ENCODE results near the gene HMCN1. TPM values are rescaled to one million over a fixed set of nuclear protein-coding genes. Genes with fewer than 3 reads are reported as not detected.

HMCN1 gene
- total and polyA plus RNA-seq, 11 donors, result 2.1 to 14.1 (median 5.6) TPM

DNA sequence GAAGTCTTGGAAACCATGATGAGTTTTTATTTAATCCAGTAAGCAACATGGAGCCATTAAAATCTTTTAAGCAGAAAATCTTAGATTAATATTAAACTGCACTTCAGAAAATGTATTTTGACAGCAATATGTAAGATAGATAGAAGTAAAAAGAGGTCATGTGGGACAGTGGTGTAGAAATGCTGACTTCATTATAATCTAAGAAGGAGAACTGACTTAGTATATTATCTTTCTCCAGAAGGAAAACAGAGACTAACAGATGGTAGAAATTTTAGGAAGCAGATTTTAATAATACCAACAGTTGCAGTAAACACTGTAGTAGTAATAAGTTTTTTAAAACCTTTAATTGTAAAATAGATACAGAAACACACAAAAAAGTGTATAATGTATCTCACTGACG lies 367.9 kb downstream of the HMCN1 start:
- DNase-seq, result no peak
- peak in 3 of 4 donors; percentile 26 to 60 (median 42) for ATAC-seq
- no peaks in the 10 kb centered on the region for H3K9me3 ChIP-seq
- H3K4me1 ChIP-seq, result peaks cover 0 to 20% (median 3%) of the 10 kb centered on the region in 12 donors
- intact Hi-C loops (cut with DNase I), result loop anchor here in 1 of 10 donors (5.0 kb wide), 1 partner anchor 200 kb away; no protein-coding TSS in a partner anchor
- WGBS, 4 donors, result 64 to 87% (median 83%) methylated on average over 1 of the region's 1 CpG
- no peak overlapping the region for H3K4me3 ChIP-seq
- TF ChIP-seq, protein P1, sequence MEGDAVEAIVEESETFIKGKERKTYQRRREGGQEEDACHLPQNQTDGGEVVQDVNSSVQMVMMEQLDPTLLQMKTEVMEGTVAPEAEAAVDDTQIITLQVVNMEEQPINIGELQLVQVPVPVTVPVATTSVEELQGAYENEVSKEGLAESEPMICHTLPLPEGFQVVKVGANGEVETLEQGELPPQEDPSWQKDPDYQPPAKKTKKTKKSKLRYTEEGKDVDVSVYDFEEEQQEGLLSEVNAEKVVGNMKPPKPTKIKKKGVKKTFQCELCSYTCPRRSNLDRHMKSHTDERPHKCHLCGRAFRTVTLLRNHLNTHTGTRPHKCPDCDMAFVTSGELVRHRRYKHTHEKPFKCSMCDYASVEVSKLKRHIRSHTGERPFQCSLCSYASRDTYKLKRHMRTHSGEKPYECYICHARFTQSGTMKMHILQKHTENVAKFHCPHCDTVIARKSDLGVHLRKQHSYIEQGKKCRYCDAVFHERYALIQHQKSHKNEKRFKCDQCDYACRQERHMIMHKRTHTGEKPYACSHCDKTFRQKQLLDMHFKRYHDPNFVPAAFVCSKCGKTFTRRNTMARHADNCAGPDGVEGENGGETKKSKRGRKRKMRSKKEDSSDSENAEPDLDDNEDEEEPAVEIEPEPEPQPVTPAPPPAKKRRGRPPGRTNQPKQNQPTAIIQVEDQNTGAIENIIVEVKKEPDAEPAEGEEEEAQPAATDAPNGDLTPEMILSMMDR (IDR thresholded peaks at IDR 0.05), result no peak
- no peak for TF ChIP-seq POLR2A (IDR thresholded peaks at IDR 0.05)
- H3K27me3 ChIP-seq, result no peaks in the 10 kb centered on the region
- peaks cover 0 to 7% (median 0%) of the 10 kb centered on the region in 9 donors for H3K36me3 ChIP-seq
- H3K27ac ChIP-seq, result peak overlapping the region in 9 of 12 donors; percentile 1 to 66 (median 50)

DNA sequence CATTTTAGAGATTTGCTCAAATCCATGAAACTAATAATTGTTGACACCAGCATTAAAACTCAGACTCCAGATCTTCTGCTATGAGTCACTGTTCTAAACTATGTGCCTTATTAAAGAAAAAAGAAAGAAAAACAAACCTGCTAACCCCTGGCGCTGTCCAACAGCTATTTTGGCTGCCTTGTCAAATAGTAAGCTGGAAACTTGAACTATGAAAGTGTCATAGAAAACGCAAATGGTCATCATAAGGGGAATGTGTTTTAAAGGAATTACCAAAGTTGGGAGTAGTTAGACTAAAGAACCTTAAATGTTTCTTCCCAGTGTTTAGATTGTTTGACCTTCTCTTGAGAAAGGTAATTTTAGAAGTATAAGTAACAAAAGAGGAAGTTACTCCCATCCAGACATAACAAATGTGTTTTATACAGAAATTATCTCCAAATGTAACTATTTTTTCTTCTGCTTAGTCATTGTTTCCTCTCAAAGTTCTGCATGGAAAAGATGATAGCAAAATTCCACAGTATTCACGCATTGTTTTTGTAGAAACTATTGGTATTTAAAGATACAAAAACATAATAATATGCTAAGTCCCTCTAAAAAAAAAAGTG lies 368.5 kb downstream of the HMCN1 start:
- peaks cover 0 to 20% (median 3%) of the 10 kb centered on the region in 12 donors for H3K4me1 ChIP-seq
- intact Hi-C loops (cut with DNase I), result loop anchor here in 1 of 10 donors (5.0 kb wide), 1 partner anchor 200 kb away; no protein-coding TSS in a partner anchor
- H3K9me3 ChIP-seq, result no peaks in the 10 kb centered on the region
- H3K27ac ChIP-seq, result peak overlapping the region in 11 of 12 donors; percentile 1 to 66 (median 26)
- DNase-seq (peak in 4 of 5 donors; percentile 21 to 30 (median 26)), ATAC-seq (peak in 3 of 4 donors; percentile 66 to 89 (median 87))
- H3K36me3 ChIP-seq, result peaks cover 0 to 11% (median 0%) of the 10 kb centered on the region in 9 donors
- no peaks in the 10 kb centered on the region for H3K27me3 ChIP-seq
- WGBS, 4 donors, result 32 to 45% (median 35%) methylated on average over 3 of the region's 3 CpGs
- H3K4me3 ChIP-seq, result no peak overlapping the region
- TF ChIP-seq POLR2A (IDR thresholded peaks at IDR 0.05), result no peak
- TF ChIP-seq, protein P1 (IDR thresholded peaks at IDR 0.05), result no peak

DNA sequence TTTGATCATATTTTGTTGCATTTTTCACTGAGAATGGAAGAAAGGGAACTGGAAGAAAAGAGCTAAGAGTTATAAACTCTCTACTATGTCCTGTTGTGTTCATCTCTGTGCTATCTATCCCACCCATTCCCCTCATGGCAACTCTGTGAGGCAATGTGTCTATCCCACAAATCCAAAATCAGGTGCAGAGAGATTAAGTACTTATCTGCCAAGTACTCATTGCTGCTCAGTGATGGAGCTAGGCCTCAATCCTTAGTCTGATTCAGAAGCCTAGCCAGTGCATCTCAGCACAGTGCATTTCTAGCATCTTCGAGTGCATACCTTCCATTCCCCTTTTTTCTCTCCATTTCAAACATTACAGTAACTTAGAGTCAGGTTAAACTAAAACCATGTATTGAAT lies 370.3 kb downstream of the HMCN1 start:
- DNase-seq (no peak), ATAC-seq (no peak)
- peaks cover 0 to 28% (median 4%) of the 10 kb centered on the region in 9 donors for H3K36me3 ChIP-seq
- TF ChIP-seq POLR2A (IDR thresholded peaks at IDR 0.05), result no peak
- TF ChIP-seq, protein P1 (IDR thresholded peaks at IDR 0.05), result no peak
- intact Hi-C loops (cut with DNase I), result loop anchor here in 1 of 10 donors (5.0 kb wide), 1 partner anchor 202 kb away; no protein-coding TSS in a partner anchor
- WGBS, 4 donors, result 94 to 98% (median 96%) methylated on average over 1 of the region's 1 CpG
- no peaks in the 10 kb centered on the region for H3K9me3 ChIP-seq
- H3K27me3 ChIP-seq, result no peaks in the 10 kb centered on the region
- H3K4me3 ChIP-seq, result no peak overlapping the region
- no peak overlapping the region for H3K27ac ChIP-seq
- peaks cover 0 to 20% (median 3%) of the 10 kb centered on the region in 12 donors for H3K4me1 ChIP-seq

DNA sequence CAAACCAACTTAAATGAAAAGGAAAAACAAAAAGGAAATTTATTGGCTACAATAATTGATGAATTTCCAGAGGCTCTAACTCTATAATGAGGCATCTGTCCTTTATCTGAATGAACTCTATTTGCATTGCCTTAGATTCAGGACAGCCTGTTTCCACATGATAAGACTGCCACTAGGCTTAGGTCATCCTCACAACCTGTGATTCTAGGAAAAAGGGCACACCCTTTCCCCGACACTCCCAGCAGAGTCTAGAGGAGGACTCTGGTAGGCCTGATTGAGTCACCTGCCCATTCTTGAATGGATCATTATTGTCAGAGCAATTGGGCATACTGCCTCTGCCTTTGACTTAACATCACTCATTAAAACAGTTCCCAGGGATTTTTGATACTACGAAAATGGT lies 378.1 kb downstream of the HMCN1 start:
- peak in 1 of 4 donors; percentile 66 for ATAC-seq
- DNase-seq, result no peak
- H3K27me3 ChIP-seq, result no peaks in the 10 kb centered on the region
- H3K9me3 ChIP-seq, result no peaks in the 10 kb centered on the region
- intact Hi-C loops (cut with DNase I), result no loop called here
- no peak overlapping the region for H3K27ac ChIP-seq
- WGBS, 4 donors, result 85 to 96% (median 88%) methylated on average over 2 of the region's 2 CpGs
- TF ChIP-seq, protein P1 (IDR thresholded peaks at IDR 0.05), result no peak
- no peak for TF ChIP-seq POLR2A (IDR thresholded peaks at IDR 0.05)
- no peaks in the 10 kb centered on the region for H3K4me1 ChIP-seq
- H3K36me3 ChIP-seq, result peaks cover 0 to 71% (median 9%) of the 10 kb centered on the region in 9 donors
- no peak overlapping the region for H3K4me3 ChIP-seq

Data from heart left ventricle (tissue), 16 donors.